GM12878 (cell line): ENCODE data around the gene TCP11L2. TPM values are rescaled to one million over a fixed set of nuclear protein-coding genes. Genes with fewer than 3 reads are reported as not detected.

Source experiments
- ATAC-seq: fragments of 200-7000 bp; cut with Tn5 transposase; 3 replicates; pipeline ENCODE4 v1.9.1; 2020; ENCODE audit warnings: mild to moderate bottlenecking, moderate library complexity
- BruUV-seq: library from RNA; stranded (reverse); fragments of 400-500 nt; replicated peaks from 2 replicates; lab custom pipeline; 2021; lab: Mats Ljungman, UMichigan
- CTCF ChIA-PET: fragments of 300-600 bp; sonication (Branson Sonifier 250); formaldehyde crosslinking; extraction: SDS; loops from one replicate; lab custom pipeline; 2021; ENCODE audit warnings: inconsistent platforms; lab: Yijun Ruan, JAX
- POLR2A ChIA-PET: fragments of 350-600 bp; formaldehyde crosslinking; extraction: SDS; loops from one replicate; lab custom pipeline; 2021; ENCODE audit warnings: inconsistent platforms; lab: Charles Lee
- RAD21 ChIA-PET: fragments of 300-600 bp; sonication (Branson Sonifier 250); formaldehyde crosslinking; loops from one replicate; lab custom pipeline; 2023; ENCODE audit warnings: antibody characterized with exemption; ENCODE audit not compliant: unreplicated experiment; lab: Charles Lee
- SMC1A ChIA-PET: fragments of 300-600 bp; sonication (Branson Sonifier 250); formaldehyde crosslinking; loops from one replicate; lab custom pipeline; 2023; ENCODE audit not compliant: unreplicated experiment, uncharacterized antibody; lab: Charles Lee
- DNase-seq: peaks from one replicate; pipeline ENCODE4 v3.0.0-alpha.2; 2011; ENCODE audit warnings: low read depth, low spot score
- FAIRE-seq: peaks from 3 replicates; lab custom pipeline; 2011; peaks lifted over from hg19 to GRCh38; lab: Jason Lieb, UNC
- H2AFZ ChIP-seq: 2 replicates; pipeline ENCODE4 v1.6.0; 2011; ENCODE audit warnings: low read depth, low read length, control low read depth; ENCODE audit not compliant: control insufficient read depth
- H3K27ac ChIP-seq: 2 replicates; pipeline ENCODE4 v1.5.1; 2011; ENCODE audit warnings: control low read depth; ENCODE audit not compliant: control insufficient read depth, insufficient read depth
- H3K27me3 ChIP-seq, 2 experiments: replicated peaks in 1 of 2; 2 replicates each; pipeline versions ENCODE4 v1.6.0 to v1.6.1; 2011; ENCODE audit warnings: low read length in 1 of 2; ENCODE audit not compliant: control insufficient read depth in 2 of 2, insufficient read depth in 2 of 2
- H3K36me3 ChIP-seq, 2 experiments: 2 replicates each; pipeline ENCODE4 v1.5.1; 2011; ENCODE audit warnings: low read length in 1 of 2; ENCODE audit not compliant: control insufficient read depth in 2 of 2, insufficient read depth in 2 of 2
- H3K4me1 ChIP-seq: 2 replicates; pipeline ENCODE4 v1.6.1; 2011; ENCODE audit warnings: mild to moderate bottlenecking, low read length, moderate library complexity, mixed read lengths; ENCODE audit not compliant: control insufficient read depth, insufficient read depth
- H3K4me2 ChIP-seq: 2 replicates; pipeline ENCODE4 v1.6.0; 2011; ENCODE audit warnings: control low read depth; ENCODE audit not compliant: control insufficient read depth, insufficient read depth
- H3K4me3 ChIP-seq: fragments of 200-600 bp; sonication (generic); 2 replicates; pipeline ENCODE4 v1.5.1; 2016
- H3K79me2 ChIP-seq: 2 replicates; pipeline ENCODE4 v1.6.0; 2011; ENCODE audit warnings: low read length; ENCODE audit not compliant: control insufficient read depth, insufficient read depth
- H3K9ac ChIP-seq: 2 replicates; pipeline ENCODE4 v1.8.0; 2011; ENCODE audit warnings: low read length, control low read depth, mixed read lengths; ENCODE audit not compliant: control insufficient read depth, insufficient read depth
- H3K9me3 ChIP-seq: replicated peaks from 3 replicates; pipeline ENCODE4 v1.5.1; 2011; ENCODE audit warnings: mild to moderate bottlenecking, low read length; ENCODE audit not compliant: control insufficient read depth, insufficient read depth
- H4K20me1 ChIP-seq: 2 replicates; pipeline ENCODE4 v1.6.0; 2011; ENCODE audit not compliant: control insufficient read depth, insufficient read depth
- EP300 ChIP-seq, 2 experiments: fragments of 150-350 bp in 1 of 2; IDR thresholded peaks; 2 replicates each; pipeline ENCODE4 v1.6.1; 2011 to 2012; ENCODE audit warnings: low read depth in 2 of 2, low read length in 2 of 2, borderline replicate concordance in 1 of 2, improper control_type of control experiment in 1 of 2, inconsistent platforms in 1 of 2; ENCODE audit not compliant: control insufficient read depth in 1 of 2
- HDAC2 ChIP-seq: fragments of 200-600 bp; sonication (generic); IDR thresholded peaks from 2 replicates; pipeline ENCODE4 v1.6.1; 2017
- HDAC6 ChIP-seq: fragments of 200-600 bp; sonication (generic); IDR thresholded peaks from one replicate; pipeline ENCODE4 v1.8.0; 2017; ENCODE audit warnings: antibody characterized with exemption; ENCODE audit not compliant: unreplicated experiment
- MTA3 ChIP-seq: IDR thresholded peaks from 2 replicates; pipeline ENCODE4 v1.6.1; 2012; ENCODE audit warnings: low read length, inconsistent platforms, borderline replicate concordance
- NFXL1 ChIP-seq: fragments of 450-650 bp; IDR thresholded peaks from 2 replicates; pipeline ENCODE4 v1.6.1; 2017; ENCODE audit warnings: antibody characterized with exemption, mild to moderate bottlenecking, borderline replicate concordance
- NR2C1 ChIP-seq: fragments of 450-650 bp; IDR thresholded peaks from 2 replicates; pipeline ENCODE4 v1.6.1; 2017; ENCODE audit warnings: antibody characterized with exemption, mild to moderate bottlenecking, moderate library complexity
- NR2F1 ChIP-seq: fragments of 450-650 bp; conservative IDR thresholded peaks from 2 replicates; pipeline ENCODE4 v1.6.1; 2017; ENCODE audit warnings: mild to moderate bottlenecking
- ZBED1 ChIP-seq: IDR thresholded peaks from 2 replicates; pipeline ENCODE4 v1.6.1; 2016; ENCODE audit warnings: borderline replicate concordance
- WGBS: methylation state at CpG from one replicate; pipeline ENCODE4 v1.1.6; 2016; ENCODE audit warnings: low lambda C conversion rate; ENCODE audit not compliant: insufficient replicate concordance, insufficient coverage; ENCODE audit errors: missing lambda C conversion rate; 5-methylcytosine and 5-hydroxymethylcytosine counted together
- in situ Hi-C: fragments of 300-500 bp; cut with MboI; formaldehyde crosslinking; loops from 9 replicates; pipeline ENCODE4 v1.14.3; 2018; ENCODE audit warnings: mixed read lengths
- intact Hi-C: fragments of 100-400 bp; cut with micrococcal nuclease; formaldehyde crosslinking; loops from one replicate; pipeline ENCODE4 v1.14.2; 2022; ENCODE audit not compliant: unreplicated experiment
- polyA plus RNA-seq, 11 experiments: library from polyadenylated mRNA; depleted of rRNA in 4 of 11; unstranded in 6 of 11; stranded (reverse) in 5 of 11; fragments of >200 nt; fragmentation: Nextera tagmentation in 4 of 11; fragmentation: Illumina TruSeq in 1 of 11; extraction: Ambion mirVana in 4 of 11; extraction: Trizol in 1 of 11; gene quantifications; 1 replicate in 1 of 11; 2 replicates in 10 of 11; pipeline versions ENCODE4 v1.2.1 to v1.2.3, GENCODE V29; 2011 to 2016; ENCODE audit warnings: inconsistent platforms in 2 of 11, missing spikeins in 2 of 11, low read depth in 1 of 11
- total RNA-seq, 4 experiments: library from RNA; depleted of rRNA in 3 of 4; stranded (reverse); fragments of >200 nt in 3 of 4; fragmentation: Illumina TruSeq in 1 of 4; extraction: Trizol in 1 of 4; gene quantifications; 2 replicates each; pipeline versions ENCODE4 v1.2.1 to v1.2.3, GENCODE V29; 2013 to 2021
- TF ChIP-seq, protein P1 (sequence below): IDR thresholded peaks from 2 replicates; pipeline ENCODE4 v1.6.1; 2012; ENCODE audit warnings: mild to moderate bottlenecking, low read depth, low read length
- TF ChIP-seq, protein P2 (sequence below): IDR thresholded peaks from 2 replicates; pipeline ENCODE4 v1.6.1; 2012; ENCODE audit warnings: low read length, inconsistent platforms

The TCP11L2 gene
- total and polyA plus RNA-seq, 10 of the 15 experiments (the other 5 are each of a cell fraction or from before 2014, with no cell fraction given), result 0.18 to 5.0 (median 0.90) TPM

DNA sequence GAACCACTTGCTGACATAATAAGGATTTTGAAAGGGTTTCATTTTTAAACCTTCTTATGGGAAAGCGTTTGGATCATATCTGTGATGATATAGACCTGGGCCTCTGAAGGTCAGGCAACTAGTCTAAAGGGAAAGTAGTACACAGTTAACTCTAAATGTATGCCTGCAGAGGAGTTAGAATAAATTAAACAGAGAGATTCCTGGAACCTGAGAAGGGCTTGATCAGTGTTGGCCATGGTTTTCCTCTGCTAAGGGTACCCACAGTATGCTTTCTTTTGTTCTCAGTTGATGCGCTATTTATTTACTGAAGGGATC lies 40.6 kb downstream of the TCP11L2 start:
- ChIA-PET RAD21 (no interaction called here), SMC1A (interaction anchor here (1.4 kb wide), 1 partner anchor 411 kb away, joined by 3 read pairs; no protein-coding TSS in a partner anchor), CTCF (interaction anchor here (2.1 to 2.2 kb wide), 2 partner anchors 14 to 116 kb away, joined by 6 to 10 read pairs; partner anchors contain the start of gene POLR3B), POLR2A (no interaction called here)
- Histone ChIP-seq H4K20me1 (no peaks in the 10 kb centered on the region), H3K27me3 (no peaks in the 10 kb centered on the region), H3K4me3 (no peak overlapping the region), H3K27ac (no peak overlapping the region), H3K9me3 (no peaks in the 10 kb centered on the region), H3K9ac (no peak overlapping the region), H3K4me2 (no peak overlapping the region), H3K4me1 (no peaks in the 10 kb centered on the region), H2AFZ (no peak overlapping the region), H3K36me3 (no peaks in the 10 kb centered on the region), H3K79me2 (no peaks in the 10 kb centered on the region)
- 100% methylated on average over 2 of the region's 2 CpGs for WGBS
- TF ChIP-seq NR2C1, result no peak
- no peak for TF ChIP-seq ZBED1
- no peak for TF ChIP-seq MTA3
- TF ChIP-seq NR2F1, result no peak
- no peak for TF ChIP-seq HDAC6
- TF ChIP-seq, protein P1, sequence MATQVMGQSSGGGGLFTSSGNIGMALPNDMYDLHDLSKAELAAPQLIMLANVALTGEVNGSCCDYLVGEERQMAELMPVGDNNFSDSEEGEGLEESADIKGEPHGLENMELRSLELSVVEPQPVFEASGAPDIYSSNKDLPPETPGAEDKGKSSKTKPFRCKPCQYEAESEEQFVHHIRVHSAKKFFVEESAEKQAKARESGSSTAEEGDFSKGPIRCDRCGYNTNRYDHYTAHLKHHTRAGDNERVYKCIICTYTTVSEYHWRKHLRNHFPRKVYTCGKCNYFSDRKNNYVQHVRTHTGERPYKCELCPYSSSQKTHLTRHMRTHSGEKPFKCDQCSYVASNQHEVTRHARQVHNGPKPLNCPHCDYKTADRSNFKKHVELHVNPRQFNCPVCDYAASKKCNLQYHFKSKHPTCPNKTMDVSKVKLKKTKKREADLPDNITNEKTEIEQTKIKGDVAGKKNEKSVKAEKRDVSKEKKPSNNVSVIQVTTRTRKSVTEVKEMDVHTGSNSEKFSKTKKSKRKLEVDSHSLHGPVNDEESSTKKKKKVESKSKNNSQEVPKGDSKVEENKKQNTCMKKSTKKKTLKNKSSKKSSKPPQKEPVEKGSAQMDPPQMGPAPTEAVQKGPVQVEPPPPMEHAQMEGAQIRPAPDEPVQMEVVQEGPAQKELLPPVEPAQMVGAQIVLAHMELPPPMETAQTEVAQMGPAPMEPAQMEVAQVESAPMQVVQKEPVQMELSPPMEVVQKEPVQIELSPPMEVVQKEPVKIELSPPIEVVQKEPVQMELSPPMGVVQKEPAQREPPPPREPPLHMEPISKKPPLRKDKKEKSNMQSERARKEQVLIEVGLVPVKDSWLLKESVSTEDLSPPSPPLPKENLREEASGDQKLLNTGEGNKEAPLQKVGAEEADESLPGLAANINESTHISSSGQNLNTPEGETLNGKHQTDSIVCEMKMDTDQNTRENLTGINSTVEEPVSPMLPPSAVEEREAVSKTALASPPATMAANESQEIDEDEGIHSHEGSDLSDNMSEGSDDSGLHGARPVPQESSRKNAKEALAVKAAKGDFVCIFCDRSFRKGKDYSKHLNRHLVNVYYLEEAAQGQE, result no peak
- no peak for TF ChIP-seq EP300 (IDR thresholded peaks at IDR 0.05; ENCODE audit: borderline replicate concordance in 1 of 2, control insufficient read depth in 1 of 2, low read depth in 2 of 2, low read length in 2 of 2)
- TF ChIP-seq NFXL1, result no peak
- TF ChIP-seq, protein P2, sequence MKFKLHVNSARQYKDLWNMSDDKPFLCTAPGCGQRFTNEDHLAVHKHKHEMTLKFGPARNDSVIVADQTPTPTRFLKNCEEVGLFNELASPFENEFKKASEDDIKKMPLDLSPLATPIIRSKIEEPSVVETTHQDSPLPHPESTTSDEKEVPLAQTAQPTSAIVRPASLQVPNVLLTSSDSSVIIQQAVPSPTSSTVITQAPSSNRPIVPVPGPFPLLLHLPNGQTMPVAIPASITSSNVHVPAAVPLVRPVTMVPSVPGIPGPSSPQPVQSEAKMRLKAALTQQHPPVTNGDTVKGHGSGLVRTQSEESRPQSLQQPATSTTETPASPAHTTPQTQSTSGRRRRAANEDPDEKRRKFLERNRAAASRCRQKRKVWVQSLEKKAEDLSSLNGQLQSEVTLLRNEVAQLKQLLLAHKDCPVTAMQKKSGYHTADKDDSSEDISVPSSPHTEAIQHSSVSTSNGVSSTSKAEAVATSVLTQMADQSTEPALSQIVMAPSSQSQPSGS, result no peak
- no peak for TF ChIP-seq HDAC2
- ATAC-seq (no peak), DNase-seq (no peak), FAIRE-seq (no peak)
- in situ Hi-C loops (no loop called here), intact Hi-C loops (no loop called here)
- no TSS peak for BruUV-seq
